Forelimb muscle (tissue), 1 donor: ENCODE data around the gene SURF4. TPM values are rescaled to one million over a fixed set of nuclear protein-coding genes. Genes with fewer than 3 reads are reported as not detected.
"Not testable (repeated sequence)": the region's sequence is repeated elsewhere in the genome, so short reads cannot be mapped to it uniquely, and the experiment has no call there.

Experiments
- DNase-seq: peaks from one replicate; pipeline ENCODE4 v3.0.0-alpha.2; 2013; ENCODE audit warnings: low read depth
- polyA plus RNA-seq: library from polyadenylated mRNA; unstranded; fragments of 120-200 nt; gene quantifications from one replicate; pipeline ENCODE4 v1.2.1, GENCODE V29; 2013; ENCODE audit not compliant: insufficient read length

Gene SURF4
- polyA plus RNA-seq, 1 donor = 84.6 TPM

GRCh38 chr9:133334888-133335287 lies 41.0 kb downstream of the SURF4 start:
- DNase-seq = not testable (repeated sequence)

DNA sequence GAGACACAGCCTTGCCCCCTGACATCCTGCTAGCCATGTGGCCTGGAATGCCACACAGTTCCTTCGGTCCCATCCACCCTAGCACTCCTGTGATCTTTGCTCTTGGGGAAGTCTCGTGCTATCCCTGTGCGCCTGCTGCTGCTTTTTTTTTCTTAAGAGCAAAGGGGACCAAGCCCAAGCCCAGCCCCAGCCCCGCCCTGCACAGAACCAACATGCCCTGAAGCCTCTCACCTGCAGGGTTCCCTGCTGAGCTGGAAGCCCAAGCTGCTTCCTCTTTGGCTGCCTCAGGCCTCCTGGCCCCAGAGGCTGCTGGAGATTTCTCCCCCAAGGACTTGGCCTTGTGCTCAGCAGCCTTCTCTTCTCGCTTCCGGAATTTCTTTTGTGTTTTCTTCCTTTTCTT lies 41.7 kb downstream of the SURF4 start:
- no peak for DNase-seq

DNA sequence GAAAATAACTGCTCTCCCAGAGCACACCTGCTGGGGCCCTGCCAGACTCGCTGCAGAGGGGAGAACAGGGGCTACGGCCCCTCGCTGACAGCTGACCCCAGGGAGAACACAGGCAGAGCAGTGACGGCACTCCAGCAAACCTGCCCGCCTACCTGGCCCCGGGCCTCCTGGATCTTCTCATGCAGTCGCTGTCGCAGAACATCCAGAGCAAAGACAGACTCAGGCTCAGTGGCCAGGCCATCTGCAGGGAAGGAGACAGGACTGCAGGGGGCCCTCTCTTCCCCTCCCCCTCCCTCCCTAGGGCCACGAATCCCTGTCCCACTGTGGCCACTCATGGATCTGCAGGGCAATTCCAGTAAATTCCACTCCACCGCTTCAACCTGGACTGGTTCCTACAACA lies 42.3 kb downstream of the SURF4 start:
- DNase-seq = no peak

DNA sequence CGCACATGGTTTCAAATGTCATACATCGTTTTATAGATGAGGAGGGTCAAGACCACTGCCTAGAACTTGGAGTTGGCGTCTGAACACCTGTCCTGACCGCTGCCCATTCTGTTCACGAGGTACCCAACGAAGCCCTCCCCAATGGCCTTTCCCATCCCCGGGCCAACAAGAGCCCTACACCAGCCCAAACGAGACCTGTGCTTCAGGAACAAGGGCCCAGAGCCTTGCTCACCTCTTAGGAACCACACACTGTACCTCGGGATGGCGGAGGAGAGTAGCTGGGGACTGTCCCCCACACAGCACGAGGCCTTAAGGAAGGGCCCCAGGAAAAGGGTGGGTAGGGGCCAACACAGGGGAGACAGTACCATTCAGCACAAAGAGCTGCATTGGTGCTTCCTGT lies 42.8 kb downstream of the SURF4 start:
- DNase-seq = no peak

- no peak for DNase-seq
Measured at GRCh38 chr9:133332381-133332730, 43.5 kb downstream of the SURF4 start.

DNA sequence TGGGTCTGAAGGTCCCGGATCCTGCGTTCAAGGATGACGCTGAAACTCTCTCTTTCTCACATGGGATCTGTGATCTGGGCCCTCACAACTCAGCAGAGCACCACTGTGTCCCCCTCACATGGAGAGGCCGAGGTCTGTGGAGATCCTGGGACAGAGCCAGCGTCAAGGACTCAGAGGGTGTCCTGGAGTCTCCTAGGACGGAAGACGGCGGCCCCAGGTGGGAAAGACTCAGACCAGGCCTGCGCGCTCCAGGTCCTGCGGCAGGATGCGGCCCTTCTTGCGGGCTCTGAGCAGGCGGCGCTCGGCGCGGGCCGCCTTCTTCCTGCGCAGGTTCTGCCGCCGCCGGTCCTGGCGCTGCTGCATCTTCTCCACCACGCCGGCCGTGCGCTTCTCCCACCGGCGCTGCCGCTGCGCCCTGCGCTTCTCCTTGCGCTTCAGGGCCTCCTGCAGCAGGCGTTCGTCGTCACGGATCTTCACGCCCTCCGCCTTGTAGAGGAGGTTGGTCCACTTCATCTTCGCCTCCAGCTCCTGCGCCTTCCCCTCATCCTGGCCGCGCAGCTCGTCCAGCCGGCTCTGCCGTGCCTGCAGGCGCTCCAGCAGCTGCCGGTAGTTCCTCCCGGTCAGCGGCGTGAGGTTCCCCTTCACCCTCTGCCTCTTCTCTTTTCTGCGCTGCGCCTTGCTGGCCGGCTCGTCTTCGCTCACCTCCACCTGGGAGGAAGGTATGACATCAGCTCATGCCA lies 44.0 kb downstream of the SURF4 start:
- no peak for DNase-seq

GRCh38 chr9:133331221-133331620 lies 44.6 kb downstream of the SURF4 start:
- DNase-seq = no peak

DNA sequence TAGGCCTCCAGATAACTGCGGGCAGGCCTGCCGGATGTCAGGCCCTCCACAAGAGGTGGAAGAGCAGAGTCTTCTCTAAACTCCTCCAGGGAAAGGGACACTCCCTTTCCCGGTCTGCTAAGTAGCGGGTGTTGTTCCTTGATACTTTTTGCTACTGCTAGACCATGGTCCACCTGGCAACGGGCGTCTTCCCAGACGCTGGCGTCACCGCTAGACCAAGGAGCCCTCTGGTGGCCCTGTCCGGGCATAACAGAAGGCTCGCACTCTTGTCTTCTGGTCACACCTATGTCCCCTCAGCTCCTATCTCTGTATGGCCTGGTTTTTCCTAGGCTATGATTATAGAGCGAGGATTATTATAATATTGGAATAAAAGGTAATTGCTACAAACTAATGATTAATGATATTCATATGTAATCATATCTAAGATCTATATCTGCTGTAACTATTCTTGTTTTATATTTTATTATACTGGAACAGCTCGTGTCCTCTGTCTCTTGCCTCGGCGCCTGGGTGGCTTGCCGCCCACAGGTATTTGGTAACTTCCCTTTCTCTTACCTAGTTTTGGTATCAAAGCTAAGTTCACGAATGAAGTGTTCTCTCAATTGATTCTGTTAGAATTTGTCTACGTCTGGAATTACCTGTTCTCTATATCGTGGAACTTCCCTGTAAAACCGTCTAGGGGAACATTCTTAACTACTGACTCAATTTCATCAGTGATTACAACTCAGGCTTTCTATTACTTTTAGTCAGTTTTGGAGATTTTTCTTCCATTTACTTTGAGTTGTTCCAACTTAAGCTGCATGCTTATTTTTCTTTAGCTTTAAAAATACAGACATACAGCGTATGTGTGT lies 46.3 kb downstream of the SURF4 start:
- not testable (repeated sequence) for DNase-seq

DNA sequence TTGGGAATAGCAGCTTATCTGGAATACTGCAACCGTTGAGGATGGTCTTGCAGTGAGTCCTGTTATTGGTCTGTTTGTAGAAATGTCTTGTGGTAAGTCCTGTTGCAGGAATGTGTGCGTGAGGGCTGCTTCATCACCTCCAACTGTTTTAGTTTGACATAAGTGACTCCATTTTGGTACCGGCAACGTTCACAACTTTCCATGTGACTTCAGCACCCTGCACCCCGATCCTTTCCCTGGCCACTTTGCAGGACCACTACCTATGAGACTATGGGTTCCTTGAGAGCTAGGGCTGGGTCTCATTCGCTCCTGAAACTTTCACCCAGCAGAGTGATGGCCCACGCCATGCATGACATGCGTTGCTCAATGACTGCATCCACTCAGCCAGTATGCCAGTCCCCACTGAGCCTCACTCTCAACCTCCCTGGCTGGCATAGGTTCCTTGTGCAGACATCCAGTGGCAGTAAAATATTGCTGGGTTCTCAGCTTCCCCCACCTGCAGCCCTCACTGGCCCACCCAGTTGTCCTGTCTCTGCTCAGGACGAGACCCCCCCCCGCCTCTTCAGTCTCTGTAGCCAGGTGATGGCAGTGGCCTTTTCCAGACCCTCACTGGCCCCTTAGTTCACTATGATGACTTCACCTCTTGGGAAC lies 47.9 kb downstream of the SURF4 start:
- no peak for DNase-seq

- not testable (repeated sequence) for DNase-seq
Measured at GRCh38 chr9:133327021-133327420, 48.8 kb downstream of the SURF4 start.

DNA sequence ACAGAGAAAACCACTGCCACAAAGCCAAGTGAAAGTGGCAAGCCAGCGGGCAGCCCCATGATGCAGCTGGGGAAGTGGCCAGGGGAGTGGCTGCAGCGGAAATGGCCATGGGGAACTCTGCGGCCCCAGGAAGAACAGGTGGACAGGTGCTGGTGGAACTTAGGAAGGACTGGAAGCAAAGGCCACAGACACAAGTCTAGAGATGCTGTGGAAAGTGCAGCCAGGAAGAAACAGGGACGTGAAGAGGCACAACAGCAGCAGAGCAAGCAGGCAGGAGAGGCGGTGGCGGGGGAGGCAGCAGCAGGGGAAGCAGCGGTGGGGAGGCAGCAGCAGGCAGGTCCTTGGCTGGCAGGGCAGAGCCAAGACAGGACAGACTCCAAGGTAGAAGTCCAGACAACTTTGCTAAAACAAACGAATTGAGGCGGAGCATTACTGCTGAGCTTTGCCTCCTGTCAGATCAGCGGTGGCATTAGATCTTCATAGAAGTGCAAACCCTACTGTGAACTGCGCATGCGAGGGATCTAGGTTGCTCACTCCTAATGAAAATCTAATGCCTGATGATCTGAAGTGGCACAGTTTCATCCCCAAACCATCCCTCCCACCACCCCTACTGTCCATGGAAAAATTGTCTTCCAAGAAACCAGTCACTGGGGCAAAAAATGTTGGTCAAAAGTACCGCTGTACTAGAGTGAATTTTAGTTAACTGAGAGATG lies 51.7 kb downstream of the SURF4 start:
- DNase-seq = no peak

GRCh38 chr9:133323211-133323610 lies 52.6 kb downstream of the SURF4 start:
- DNase-seq = no peak

DNA sequence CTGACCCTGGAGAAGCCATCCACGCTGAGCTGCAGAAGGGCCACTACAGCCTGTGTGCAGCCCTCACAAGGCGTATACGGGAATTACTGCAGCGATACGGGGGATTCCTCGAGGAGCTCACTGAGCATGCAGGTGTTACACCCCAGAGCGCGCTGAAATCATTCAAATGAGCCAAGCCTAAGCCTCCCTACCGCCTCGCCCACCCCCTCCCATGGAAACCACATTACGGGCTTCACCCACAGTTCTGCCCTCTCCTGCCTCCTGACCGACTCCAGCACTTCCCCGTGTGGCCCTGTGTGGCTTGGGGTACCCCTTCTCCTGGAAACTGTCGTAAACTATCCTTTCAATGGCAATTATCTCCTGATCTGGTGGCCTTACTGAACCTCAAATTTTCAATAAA lies 53.2 kb downstream of the SURF4 start:
- DNase-seq = no peak

DNA sequence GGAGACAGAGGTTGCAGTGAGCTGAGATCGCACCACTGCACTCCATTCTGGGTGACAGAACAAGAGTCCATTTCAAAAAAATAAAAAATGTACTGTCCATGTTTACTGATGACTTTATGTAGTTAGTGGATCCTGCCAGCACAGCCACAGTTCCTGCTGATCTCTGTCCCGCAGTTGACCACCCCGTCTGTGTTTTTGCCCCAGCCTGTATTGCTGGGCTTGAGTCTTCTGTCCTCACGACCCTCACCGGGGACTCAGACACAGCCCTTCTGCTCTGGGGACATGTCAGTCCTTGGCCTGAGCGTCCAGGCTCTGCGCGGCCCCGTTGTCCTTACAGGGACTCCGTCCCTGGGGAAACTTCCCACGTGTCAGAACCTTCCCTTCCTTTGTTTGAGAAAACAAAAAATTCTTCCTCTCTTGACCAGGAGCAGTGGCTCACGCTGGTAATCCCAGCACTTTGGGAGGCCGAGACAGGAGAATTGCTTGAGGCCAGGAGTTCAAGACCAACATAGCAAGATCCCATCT lies 54.4 kb downstream of the SURF4 start:
- DNase-seq = no peak

DNA sequence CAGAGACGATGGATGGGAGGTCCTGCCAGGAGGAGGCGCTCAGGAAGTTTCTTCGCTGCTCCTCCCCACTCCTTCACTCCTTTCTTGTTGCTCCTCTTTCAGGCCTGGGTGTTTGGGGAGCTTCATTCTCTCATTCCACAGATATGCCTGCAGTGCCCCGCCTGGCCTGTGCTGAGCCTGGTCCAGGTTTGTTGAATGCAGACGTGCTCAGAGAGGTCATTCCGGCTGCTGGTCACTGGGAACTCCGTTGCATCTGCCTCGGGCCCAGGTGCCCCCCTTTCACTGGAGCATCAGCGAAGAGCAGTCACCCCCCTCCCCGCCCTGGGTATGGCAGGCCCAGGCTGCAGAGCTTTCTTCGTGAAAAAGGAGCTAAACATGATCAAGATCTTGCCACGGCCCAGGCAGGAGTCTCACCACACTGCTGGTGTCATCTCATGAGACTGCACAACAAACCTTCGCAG lies 55.4 kb downstream of the SURF4 start:
- no peak for DNase-seq

GRCh38 chr9:133317551-133317950 lies 58.3 kb downstream of the SURF4 start:
- DNase-seq = not testable (repeated sequence)

DNA sequence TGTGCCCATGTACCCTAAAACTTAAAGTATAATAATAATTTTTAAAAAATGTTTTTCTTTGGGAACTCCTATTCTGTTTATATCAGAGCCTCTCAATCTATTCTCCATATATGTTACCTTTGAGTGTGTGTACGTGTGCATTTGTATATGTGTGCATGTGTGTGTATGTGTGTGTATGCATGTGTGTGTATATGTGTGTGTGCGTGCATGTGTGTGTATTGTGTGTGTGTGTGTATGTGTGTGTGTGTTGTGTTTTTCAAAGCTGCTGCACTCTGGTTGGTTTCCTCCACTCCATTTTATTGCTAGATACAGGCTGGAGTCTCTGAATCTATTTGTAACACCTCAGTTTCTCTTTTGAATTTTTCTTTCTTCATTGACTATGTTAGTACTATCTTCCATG lies 59.9 kb downstream of the SURF4 start:
- DNase-seq = no peak
